WI38 (cell line): ENCODE data around the gene CHMP2A.

Source experiments
- H3K4me3 ChIP-seq: 2 replicates; pipeline ENCODE4 v1.5.1; 2011; ENCODE audit warnings: low read depth, mild to moderate bottlenecking, control low read depth, low read length
- TF ChIP-seq, protein P1 (sequence below): IDR thresholded peaks from 2 replicates; pipeline ENCODE4 v1.5.1; 2012; ENCODE audit warnings: low read depth, mild to moderate bottlenecking, control low read depth, low read length

Gene CHMP2A

DNA sequence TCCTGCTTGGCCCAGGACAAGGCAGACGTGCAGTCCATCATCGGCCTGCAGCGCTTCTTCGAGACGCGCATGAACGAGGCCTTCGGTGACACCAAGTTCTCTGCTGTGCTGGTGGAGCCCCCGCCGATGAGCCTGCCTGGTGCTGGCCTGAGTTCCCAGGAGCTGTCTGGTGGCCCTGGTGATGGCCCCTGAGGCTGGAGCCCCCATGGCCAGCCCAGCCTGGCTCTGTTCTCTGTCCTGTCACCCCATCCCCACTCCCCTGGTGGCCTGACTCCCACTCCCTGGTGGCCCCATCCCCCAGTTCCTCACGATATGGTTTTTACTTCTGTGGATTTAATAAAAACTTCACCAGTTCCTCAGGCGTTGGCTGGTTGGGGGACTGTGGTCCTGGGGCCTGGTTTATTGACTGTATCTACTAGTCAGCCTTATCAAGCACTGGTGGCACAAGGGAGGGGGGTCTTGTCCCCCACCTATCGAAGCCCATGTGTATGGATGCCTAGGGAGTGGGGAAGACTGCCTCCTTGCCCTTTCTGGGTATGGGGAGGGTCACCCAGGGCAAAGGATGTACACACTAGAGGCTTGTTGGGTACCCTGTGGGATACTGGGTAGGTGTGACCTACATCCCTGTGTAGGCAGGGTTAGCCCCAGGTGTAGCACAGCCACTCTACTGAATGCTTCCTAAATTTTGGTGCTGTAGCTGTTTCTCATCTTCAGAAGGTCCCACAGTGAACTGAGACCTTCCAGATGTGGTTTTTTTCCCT, 4.4 kb downstream of the CHMP2A start:
- TF ChIP-seq, protein P1, sequence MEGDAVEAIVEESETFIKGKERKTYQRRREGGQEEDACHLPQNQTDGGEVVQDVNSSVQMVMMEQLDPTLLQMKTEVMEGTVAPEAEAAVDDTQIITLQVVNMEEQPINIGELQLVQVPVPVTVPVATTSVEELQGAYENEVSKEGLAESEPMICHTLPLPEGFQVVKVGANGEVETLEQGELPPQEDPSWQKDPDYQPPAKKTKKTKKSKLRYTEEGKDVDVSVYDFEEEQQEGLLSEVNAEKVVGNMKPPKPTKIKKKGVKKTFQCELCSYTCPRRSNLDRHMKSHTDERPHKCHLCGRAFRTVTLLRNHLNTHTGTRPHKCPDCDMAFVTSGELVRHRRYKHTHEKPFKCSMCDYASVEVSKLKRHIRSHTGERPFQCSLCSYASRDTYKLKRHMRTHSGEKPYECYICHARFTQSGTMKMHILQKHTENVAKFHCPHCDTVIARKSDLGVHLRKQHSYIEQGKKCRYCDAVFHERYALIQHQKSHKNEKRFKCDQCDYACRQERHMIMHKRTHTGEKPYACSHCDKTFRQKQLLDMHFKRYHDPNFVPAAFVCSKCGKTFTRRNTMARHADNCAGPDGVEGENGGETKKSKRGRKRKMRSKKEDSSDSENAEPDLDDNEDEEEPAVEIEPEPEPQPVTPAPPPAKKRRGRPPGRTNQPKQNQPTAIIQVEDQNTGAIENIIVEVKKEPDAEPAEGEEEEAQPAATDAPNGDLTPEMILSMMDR: no peak
- no peak overlapping the region for H3K4me3 ChIP-seq

DNA sequence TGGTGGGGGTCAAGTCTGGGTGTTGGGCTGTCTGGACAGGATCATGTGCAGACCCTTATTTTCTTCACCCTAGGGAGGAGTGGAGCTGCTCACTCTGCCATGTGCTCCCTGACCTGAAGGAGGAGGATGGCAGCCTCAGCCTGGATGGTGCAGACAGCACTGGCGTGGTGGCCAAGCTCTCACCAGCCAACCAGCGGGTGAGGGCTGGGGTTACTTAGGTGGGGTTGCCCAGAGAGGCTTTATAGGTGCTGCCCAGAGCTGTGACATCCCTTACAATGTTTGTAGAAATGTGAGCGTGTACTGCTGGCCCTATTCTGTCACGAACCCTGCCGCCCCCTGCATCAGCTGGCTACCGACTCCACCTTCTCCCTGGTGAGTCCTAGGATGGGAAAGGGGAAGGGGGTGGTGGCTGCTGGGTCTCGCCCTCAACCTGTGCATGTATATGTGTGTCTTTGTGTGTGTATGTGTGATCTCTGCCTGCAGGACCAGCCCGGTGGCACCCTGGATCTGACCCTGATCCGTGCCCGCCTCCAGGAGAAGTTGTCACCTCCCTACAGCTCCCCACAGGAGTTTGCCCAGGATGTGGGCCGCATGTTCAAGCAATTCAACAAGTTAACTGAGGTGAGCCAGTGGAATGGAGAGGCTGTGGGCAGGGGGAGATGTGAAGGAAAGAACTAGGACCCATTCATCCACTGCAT, 5.1 kb downstream of the CHMP2A start:
- TF ChIP-seq, protein P1: no peak
- no peak overlapping the region for H3K4me3 ChIP-seq

DNA sequence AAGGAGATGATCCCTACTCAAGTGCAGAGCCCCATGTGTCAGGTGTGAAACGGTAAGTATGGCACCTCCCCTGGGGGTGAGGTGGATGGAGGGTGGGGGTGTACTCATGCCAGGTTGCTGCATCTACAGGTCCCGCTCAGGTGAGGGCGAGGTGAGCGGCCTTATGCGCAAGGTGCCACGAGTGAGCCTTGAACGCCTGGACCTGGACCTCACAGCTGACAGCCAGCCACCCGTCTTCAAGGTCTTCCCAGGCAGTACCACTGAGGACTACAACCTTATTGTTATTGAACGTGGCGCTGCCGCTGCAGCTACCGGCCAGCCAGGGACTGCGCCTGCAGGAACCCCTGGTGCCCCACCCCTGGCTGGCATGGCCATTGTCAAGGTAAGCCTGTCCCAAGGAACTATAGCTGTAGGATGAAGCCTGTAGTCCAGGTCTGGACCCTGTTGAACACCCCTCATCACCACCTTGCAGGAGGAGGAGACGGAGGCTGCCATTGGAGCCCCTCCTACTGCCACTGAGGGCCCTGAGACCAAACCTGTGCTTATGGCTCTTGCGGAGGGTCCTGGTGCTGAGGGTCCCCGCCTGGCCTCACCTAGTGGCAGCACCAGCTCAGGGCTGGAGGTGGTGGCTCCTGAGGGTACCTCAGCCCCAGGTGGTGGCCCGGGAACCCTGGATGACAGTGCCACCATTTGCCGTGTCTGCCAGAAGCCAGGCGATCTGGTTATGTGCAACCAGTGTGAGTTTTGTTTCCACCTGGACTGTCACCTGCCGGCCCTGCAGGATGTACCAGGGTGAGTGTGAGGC, 5.8 kb downstream of the CHMP2A start:
- TF ChIP-seq, protein P1: no peak
- H3K4me3 ChIP-seq: no peak overlapping the region

DNA sequence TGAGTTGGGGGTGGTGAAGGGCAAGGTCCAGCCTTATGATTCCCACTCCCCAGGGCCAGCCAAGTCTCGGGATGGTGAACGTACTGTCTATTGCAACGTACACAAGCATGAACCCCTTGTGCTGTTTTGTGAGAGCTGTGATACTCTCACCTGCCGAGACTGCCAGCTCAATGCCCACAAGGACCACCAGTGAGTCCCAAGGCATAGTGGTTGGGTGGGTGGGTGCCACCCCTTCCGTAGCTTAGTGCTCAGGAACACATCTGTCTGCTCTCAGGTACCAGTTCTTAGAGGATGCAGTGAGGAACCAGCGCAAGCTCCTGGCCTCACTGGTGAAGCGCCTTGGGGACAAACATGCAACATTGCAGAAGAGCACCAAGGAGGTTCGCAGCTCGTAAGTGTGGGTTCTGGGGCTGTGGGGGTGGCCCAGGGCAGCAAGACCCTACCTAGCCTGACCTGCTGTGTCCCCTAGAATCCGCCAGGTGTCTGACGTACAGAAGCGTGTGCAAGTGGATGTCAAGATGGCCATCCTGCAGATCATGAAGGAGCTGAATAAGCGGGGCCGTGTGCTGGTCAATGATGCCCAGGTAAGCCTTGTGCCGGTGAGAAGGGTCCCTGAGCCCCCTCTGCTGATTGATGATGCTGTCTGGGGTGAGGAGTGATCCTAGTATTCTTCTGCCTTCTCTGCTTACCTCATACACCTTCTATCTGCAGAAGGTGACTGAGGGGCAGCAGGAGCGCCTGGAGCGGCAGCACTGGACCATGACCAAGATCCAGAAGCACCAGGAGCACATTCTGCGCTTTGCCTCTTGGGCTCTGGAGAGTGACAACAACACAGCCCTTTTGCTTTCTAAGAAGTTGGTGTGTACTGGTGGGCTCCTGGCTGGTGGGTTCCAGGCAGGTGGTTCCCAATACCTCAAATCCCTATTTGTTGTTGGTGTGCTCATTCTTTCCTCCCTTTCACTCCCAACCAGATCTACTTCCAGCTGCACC, 7.3 kb downstream of the CHMP2A start:
- TF ChIP-seq, protein P1: no peak
- no peak overlapping the region for H3K4me3 ChIP-seq

DNA sequence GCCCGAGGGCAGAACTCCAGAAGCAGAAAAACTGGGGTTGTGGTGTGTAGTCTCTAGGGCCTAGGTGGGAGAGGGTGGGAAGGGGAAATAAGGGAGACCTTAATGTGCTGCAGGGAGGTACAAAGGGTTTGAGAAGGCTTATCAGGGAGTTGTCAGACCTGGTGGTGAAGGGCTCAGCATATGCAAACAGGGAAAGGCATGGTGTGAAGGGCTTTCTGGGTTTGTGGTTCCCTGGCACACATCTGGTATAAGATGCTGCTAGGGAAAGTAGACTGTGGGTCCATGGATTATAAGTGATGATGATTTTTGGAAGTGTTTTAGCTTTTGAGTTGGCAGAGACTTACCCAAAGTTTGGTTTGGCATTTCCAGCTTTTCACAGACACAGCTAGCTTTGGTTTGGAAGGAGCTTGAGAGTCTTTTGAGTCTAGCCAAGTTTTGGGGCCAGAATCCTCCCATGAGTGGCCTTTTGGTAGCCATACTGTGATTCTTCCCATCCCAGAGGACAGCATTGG, 8.8 kb downstream of the CHMP2A start:
- peak overlapping the region; percentile 89 for H3K4me3 ChIP-seq
- TF ChIP-seq, protein P1: no peak

DNA sequence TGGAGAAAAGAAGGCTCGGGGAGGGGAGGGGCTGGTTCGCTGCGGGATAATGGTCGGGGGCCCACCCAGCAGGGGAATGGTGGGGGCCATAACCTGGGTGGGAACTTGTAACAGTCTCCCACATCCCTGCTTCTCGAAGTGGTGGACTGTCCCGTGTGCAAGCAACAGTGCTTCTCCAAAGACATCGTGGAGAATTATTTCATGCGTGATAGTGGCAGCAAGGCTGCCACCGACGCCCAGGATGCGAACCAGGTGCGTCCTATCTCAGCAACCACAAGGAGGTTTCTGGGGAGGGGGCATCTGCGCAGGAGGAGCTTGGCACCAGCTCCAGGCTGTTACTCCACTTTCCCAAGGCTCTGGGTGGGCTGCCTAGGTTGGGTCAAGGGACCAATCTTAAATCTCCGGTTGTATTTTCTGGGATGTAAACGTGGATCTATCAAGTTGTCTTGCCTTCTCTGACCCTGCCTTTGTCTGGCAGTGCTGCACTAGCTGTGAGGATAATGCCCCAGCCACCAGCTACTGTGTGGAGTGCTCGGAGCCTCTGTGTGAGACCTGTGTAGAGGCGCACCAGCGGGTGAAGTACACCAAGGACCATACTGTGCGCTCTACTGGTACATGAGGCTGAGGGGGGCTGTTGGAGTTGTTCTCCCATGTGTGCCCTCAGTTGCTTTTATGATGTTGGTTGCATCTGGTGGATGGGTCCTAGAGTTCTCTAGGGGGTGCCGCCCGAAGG, 9.5 kb downstream of the CHMP2A start:
- TF ChIP-seq, protein P1: no peak
- H3K4me3 ChIP-seq: peak overlapping the region; percentile 89
